ENCODE data around the gene EIF3K.
"Not testable (repeated sequence)": the region's sequence is repeated elsewhere in the genome, so short reads cannot be mapped to it uniquely, and the experiment has no call there.

EIF3K gene

DNA sequence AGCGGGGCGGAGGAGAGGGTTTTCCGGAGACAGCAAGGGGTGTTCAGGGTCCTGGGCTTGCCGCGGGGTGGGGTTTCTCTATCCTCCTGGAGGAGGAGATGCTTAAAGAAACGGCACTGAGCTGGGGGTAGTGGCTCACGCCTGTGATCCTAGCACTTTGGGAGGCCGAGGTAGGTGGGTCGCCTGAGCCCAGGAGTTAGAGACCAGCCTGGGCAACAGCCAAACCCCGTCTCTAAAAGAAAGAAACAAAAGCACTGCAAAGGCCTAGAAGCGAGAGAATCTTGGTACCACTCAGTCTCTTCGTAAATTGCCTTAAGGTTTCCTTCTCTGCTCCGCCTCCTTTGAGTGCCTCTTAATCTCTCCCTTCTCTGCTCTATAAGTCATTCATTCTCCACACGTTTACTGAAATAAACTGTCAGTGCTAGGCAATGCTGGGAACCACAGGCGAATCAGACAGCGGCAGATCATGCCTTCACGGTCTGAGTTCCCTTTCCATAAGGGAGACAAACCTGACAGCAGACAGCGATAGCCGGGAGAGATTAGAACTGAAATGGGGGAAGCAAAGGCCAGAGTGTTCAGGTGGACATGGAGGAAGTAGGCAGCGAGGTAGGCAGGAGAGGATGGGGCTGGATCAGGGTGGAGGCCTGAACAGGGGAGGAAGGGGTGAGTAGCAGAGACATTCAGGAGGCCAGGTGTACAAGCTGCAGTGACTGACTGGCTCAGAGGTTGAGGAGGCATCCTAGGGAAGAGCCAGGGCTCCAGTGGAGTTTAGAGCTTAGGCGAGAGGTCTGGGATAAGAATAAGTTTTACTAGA lies 580 bp downstream of the EIF3K start:
- no peak for FAIRE-seq

DNA sequence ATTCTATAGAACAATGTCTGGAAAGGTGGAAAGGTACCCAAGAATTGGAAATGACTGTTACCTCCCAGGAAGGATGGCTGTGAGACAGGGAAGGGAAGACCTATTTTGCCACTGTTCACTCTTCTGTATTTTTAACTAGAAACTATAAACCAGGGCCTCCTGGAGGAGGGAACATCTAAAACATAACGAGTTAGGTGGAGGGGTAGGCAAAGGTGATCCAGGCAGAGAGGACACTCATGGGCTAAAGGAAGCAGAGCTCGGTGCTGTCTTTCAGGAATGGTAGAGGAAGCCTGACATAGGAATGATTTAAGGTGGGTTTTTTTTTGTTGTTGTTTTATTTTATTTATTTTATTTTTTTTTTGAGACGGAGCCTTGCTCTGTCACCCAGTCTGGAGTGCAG lies 5.8 kb downstream of the EIF3K start:
- FAIRE-seq, result no peak

DNA sequence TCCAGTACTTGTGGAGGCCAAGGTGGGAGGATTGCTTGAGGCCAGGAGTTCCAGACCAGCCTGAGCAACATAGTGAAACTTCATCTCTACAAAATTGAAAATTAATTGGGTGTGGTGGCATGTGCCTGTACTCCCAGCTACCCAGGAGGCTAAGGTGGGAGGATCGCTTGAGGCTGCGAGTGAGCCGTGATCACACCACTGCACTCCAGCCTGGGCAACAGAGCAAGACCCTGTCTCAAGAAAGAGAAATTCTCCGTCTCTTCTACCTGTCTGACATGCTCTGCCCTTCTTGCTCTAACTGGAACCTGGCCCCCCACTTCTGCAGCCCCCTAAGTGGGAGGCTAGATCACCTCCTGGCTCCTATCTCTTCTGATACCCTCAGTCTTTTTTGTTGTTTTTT lies 7.4 kb downstream of the EIF3K start:
- FAIRE-seq, result no peak

DNA sequence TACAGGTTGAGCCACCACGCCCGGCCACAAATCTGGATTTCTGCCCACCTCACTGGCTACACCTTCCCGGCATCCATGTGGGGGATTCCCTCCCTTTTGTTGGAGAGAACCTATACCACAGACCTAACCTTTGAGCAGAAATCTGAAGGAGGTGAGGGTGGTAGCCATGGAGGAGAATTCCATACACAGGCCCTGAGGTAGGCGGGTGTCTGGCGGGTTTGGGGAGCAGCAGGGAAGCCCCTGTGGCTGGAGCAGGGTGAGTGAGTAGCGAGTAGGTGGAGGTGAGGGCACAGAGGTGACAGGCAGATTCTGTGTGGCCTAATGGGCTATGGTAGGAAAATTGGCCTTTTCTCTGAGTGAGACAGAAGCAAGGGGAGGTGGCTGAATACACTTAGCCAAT lies 10.6 kb downstream of the EIF3K start:
- no peak for FAIRE-seq

DNA sequence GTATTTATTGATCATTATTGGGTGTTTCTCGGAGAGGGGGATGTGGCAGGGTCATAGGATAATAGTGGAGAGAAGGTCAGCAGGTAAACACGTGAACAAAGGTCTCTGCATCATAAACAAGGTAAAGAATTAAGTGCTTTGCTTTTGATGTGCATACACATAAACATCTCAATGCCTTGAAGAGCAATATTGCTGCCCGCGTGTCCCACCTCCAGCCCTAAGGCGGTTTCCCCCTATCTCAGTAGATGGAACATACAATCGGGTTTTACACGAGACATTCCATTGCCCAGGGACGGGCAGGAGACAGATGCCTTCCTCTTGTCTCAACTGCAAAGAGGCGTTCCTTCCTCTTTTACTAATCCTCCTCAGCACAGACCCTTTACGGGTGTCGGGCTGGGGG lies 12.3 kb downstream of the EIF3K start:
- not testable (repeated sequence) for FAIRE-seq

DNA sequence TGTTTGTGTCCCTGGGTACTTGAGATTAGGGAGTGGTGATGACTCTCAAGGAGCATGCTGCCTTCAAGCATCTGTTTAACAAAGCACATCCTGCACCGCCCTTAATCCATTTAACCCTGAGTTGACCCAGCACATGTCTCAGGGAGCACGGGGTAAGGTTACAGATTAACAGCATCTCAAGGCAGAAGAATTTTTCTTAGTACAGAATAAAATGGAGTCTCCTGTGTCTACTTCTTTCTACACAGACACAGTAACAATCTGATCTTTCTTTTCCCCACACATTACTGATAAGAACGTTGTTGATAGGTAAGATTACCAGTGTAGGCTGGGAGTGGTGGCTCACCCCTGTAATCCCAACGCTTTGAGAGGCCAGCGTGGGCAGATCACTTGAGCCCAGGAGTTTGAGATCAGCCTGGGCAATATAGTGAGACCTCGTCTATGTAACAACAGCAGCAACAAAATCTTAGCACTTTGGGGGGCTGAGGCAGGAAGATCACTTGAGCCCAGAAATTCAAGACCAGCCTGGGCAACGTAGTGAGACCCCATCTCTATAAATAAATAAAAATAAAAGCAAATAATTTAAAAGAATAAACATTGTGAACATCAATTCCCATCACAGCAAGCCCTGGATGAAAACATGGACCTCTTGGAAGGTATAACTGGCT lies 13.0 kb downstream of the EIF3K start:
- not testable (repeated sequence) for FAIRE-seq

DNA sequence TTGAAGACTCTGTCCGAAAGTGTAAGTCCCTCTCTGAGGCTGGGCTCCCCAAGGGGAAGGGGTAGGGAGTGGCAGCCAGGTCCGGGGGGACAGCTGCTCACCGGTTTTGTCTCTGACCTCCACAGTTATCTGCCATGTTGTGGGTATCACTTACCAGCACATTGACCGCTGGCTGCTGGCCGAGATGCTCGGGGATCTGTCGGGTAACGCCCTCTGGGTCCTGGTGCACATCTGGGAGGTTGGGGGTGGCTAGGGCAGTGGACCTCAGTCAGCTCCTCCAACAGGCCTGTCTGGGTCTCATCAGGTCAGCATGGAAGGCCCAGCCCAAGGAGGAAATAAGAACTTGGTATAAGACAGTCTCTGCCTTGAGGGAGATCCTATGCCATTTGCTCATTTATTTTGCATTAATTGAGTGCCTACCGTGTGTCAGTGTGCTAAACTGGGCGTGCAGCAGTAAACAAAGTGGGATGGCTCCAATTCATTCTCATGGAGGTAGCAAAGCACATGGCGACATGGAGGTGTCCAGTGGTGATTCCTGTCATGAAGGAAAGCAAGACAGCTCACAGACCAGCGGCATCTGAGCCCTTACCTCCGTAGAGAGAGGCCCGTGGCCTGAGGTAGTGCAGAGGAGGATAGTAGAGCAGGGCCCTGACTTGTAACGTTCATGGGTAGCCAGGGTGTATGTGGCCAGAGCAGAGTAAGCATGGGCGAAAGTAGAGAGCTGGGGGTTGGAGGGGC lies 13.7 kb downstream of the EIF3K start:
- FAIRE-seq, result no peak

DNA sequence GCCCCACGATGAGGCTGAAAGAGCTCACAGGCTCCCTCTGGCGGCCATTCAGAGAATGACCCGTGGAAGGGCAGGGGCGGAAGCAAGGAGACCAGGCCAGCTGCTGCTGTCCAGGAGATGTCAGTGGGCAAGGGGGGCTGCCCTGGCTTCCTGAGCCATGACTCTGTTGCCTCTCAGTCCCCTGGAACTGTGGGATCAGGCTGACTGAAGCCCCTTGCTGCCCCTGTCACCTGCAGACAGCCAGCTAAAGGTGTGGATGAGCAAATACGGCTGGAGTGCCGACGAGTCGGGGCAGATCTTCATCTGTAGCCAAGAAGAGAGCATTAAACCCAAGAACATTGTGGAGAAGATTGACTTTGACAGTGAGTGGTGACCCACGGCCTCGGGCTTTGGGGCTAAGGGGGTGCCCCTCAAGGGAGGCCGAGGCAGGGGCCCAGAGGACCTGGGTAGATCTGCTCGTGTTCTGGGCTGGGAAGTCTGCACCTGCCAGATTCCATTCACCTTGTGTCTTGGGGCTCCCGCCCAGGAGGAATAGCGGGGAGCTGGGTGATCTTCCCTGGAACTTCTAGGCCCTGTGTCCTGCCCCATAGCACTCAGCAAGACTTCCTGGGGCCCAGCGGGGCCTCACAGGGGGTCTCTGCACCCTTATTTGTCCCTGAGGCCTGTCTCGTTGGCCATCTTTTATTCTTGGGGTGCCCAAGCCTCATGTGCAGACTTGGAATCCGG lies 15.9 kb downstream of the EIF3K start:
- FAIRE-seq, result no peak

DNA sequence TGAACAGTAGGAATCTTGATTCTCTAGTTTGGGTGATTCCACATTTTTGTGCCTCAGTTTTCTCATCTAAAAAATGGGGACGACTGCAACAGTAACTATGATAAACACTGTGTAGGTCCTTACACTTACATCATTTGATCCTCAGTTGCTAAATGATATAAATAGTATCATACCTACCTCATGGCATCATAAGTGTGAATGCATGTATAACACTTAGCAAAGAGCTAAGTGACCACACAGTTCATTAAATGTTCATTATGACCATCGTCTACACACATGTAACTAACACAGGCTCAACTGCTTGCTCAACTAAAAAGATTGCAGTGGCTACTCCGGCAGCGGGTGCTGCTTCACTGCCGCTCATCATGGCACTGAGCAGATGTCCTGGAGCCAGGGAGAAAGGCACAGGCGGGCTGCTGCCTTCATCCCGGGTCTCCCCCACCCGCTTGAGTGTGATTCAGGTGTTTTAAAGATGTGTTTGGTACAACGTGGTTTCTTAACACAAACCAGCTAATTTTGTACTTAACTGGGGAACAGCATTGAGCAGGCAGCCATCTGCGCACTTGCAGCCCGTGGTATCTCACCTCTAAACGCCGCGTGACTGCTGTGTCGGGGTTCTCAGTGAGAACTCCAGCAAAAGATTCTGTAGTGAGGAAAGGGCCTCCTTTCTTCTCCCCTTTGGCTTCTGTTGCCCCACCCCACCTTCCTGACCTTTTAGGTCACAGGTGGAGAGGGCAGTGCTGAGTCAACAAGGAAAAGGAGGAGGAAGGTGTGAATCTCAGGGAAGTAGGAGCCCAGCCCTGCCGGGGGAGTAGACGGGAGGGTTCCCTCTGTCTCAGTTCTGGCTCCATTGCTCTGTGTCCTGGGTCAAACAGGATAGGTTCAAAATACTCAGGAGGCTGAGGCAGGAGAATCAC lies 16.8 kb downstream of the EIF3K start:
- no peak for FAIRE-seq

DNA sequence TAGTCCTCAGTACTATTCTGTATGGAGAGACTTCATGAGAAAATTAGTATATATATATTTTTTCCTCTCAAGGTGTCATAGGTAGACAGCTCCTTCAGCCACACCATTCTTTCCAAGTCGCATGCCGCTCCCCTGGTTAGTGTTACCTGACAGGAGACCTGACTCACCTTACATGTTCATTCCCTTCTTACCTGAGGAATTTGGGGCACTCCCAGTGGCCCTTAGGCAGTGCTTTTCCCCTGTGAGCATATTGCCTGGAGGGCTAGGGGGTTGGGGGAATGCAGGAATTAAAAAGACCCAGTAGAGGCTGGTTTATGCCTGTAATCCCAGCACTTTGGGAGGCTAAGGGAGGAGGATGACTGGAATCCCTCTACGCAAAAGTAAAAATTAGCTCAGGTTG lies 19.5 kb downstream of the EIF3K start:
- FAIRE-seq, result no peak

DNA sequence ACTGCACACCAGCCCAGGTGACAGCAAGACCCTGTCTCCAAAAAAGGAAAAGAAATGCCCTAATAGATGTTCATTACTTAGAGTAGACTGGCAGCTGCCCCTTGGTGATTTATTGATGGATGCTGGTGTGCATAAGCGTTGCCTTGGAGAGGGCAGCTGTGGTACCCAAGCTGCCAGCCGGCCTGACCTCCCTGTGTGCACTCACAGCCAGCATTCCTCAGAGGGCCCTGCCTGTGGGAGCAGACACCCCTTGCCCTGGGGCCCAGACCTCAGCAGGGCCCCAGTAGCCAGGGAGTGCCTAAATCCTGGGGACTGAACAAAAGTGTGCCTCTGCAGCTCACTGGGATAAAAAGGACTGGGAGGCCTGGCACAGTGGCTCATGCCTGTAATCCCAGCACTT lies 20.7 kb downstream of the EIF3K start:
- no peak for FAIRE-seq

DNA sequence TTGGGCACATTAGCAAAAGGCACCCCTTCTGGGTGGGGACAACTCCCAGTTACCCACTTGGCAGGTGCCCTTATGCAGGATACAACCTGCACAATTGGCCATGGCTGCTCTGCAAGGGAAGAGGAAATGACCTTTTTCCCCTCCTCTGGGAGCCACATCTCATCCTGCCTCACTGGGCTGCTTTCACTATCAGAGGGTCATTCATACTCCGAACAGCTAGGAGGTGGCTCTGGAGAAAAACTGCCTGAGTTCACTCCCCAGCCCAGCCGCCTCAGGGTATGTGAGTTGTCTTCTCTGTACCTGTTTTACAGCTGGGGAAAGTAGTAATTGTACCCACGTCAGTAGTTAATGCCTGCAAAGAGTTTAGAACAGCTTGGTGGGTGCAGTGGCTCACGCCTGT lies 21.4 kb downstream of the EIF3K start:
- no peak for FAIRE-seq

DNA sequence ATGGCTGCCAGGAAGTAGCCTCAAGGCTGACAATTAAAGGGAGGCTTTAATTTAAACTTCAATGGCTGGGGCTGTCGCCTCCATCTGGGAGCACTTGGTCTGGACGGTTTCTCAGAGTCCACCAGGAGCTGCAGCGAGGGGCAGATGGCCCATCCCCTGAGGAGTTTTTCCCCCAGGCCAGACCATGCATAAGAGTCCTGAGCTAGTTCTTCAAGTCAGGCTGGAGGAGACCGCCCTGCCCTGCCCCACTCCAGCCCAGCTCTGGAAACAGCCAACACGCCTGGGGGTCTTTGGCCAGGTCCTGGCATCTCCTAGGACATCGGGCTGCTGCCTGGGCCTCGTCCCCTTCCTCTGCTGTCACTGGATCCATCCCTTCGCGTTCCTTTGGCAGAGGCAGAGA lies 23.2 kb downstream of the EIF3K start:
- no peak for FAIRE-seq

DNA sequence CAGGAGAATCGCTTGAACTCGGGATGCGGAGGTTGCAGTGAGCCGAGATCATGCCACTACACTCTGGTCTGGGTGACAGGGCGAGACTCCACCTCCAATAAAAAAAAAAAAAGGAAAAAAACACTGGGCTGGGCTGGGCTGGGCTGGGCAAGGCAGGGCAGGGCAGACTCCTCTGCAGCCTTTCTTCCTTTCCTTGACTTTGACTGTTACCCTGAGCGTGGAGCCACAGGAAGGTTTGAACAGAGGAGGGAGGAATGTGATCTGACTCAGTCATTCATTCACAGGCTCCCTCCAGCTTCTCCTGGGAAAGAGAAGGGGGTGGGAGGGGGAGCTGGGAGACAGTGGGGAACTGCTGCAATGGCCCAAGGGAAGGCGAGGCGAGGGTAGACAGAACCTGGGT lies 25.7 kb downstream of the EIF3K start:
- no peak for FAIRE-seq

DNA sequence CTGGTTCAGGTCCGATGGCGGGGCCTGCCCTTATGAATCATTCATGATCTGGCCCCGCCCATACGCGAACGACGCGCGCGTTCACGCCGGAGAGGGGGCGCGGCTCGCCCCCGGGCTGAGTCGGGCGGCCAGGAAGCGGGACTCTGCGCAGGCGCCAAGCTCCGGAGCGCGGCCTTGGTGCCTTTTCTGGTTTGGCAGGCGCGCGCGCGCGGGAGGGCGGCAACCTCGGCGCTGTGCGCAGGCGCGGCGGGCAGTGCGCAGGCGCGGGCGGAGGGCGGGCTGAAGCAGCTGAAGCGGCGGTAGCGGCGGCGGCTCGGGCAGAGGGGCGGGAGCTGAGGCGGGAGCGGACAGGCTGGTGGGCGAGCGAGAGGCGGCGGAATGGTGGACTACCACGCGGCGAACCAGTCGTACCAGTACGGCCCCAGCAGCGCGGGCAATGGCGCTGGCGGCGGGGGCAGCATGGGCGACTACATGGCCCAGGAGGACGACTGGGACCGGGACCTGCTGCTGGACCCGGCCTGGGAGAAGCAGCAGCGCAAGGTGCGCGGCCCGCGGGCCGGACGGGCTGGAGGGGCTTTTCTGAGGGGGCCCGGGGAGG lies 28.5 kb downstream of the EIF3K start, which contains the start of gene ACTN4:
TSS of gene ACTN4 (plus strand) at position 282 of the 598 bp plus-strand sequence. CDS start at position 379, 97 bp downstream.
- FAIRE-seq, result peak; percentile 47

DNA sequence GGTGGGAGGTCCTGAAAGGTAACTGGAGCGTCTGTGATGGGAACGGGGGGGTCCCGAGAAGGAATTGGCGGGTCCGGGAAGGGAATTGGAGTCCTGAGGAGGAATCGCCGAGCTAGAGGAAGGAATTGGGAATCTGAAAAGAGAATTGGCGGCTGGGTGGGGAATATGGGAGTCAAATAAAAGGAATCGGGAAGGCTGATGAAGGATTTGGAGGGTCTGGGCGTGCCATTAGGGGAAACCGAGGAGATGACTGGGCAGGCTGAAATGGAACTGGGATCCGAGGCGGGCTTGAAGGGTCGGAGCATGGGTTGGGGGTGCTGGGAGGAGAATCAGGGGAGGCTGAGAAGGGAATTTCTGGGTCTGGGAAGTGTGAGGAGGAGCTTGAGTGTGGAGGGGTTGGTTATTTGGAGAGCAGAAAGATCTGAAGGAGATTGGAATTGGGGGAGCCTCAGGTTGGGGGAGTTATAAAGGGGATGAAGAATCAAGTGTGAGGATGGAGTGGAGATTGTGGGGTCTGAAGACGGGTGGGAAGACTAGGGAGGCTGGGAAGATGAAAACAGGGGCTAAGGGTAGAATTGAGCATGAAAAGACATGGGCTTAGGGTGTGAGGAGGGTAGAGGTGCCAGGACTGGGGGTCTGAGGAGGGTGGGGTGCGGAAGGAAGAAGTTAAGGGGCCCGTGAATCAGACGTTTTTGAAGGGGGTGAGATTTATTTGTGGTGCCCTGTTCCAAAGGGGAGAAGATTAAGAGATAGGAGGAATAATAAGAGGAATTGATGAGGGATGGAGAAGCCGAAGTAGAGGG lies 29.2 kb downstream of the EIF3K start:
- FAIRE-seq, result no peak

DNA sequence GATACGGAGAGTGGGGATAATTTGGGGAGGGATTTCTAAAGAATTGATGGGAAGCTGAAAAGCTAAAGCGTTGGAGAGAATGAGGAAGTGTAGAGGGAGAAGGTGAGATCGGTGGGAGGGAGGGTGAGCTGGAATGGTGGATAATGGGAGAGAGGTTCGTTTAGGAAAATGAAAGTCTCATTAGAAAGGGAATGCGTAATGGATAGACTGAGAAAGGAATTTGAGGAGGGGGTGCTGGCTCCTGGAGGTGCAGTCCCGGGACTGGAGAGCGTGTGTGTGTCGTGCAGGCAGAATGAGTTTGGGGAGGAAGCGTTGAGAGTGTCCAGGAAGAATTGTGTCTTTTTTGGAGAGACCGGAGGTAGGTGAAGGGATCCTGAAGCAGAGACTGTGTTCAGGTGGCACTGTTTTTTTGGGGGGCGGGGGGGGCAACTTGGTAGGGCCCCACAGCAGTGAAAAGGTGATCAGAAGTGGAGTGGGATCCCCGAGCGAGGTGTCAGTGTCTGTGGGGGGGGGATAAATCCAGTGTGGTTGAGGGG lies 29.8 kb downstream of the EIF3K start:
- no peak for FAIRE-seq

DNA sequence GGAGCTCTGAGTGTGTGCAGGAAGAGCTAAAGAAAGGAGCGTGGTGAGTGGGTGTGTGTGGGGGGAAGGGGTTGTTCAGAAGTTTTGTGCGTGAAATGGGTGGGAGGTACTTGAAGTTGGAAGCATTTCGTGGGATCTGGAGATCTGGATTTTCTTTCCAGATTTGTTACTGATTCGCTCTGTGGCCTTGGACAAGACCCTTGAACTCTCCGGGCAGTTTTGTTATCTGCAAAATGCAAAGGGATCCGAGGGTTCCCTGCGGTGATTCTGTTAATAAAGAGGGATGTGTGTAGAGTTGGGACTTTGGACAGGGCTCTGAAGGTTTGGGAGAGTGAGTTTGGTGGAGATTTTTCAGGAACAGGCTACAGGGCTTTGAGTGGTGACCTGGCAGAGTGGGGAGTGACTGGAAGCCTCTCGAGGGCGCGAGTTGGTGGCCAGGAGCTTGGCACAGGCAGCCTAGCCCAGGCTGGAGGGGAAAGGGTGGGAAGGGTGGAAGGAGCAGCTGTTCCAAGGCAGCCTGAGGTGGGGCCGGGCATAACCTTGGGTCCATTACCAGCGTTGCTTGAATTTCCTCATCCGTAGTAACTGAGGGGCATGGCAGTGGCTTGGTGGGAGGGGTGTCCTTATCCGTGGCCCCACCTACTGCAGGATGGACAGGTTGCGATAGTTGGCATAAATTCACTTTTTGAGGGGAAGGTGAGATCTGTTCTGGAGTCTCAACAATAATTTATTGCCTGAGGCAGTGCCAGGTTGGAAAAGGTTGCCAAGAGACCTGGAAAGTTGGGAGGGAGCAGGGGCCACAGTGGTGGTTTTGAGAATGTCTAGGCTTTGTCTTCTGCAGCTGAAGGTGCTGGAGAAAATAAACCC lies 30.6 kb downstream of the EIF3K start:
- peak; percentile 72 for FAIRE-seq

DNA sequence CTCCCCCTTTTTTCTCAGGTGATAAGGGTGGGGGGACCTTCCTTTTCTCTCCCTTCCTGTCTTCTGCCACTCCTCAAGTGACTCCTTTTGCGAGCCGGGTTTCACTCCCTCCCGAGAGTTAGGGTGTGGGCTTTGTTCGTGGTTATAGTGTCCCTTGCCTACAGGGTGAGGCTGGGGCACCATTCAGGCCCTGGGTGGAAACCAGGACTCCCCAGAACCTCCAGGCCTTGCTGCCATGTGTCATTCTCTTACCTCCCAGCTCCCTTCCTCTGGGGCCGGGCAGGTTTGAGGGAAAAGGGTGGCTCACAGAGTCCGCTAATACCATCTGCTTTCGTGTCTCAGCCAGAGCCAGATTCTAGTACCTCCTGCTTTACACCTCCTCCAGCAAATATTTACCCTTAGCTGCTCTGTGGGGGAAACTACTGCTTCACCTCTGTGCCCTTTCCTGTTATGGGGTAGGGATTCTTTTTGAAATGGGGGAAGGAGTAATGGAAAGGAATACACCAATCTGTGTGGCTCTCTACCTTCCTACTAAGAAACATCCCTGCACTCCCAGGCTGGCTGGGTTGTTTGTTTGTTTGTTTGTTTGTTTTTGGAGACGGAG lies 31.3 kb downstream of the EIF3K start:
- no peak for FAIRE-seq
